K562 (cell line): Measurements from ENCODE around the gene VSNL1. TPM values are rescaled to one million over a fixed set of nuclear protein-coding genes. Genes with fewer than 3 reads are reported as not detected.

ENCODE experiments used
- ATAC-seq: fragments of 200-7000 bp; cut with Tn5 transposase; 3 replicates; pipeline ENCODE4 v1.9.1; 2020; ENCODE audit warnings: moderate library complexity
- BruUV-seq: library from RNA; stranded (reverse); fragments of 400-500 nt; replicated peaks from 2 replicates; lab custom pipeline; 2021; lab: Mats Ljungman, UMichigan
- CTCF ChIA-PET: fragments of 300-600 bp; formaldehyde crosslinking; extraction: SDS; loops from one replicate; lab custom pipeline; 2021; ENCODE audit warnings: low intra/inter-chr PET ratio; lab: Yijun Ruan, JAX
- POLR2A ChIA-PET: fragments of 300-600, 350-650 bp; sonication (Branson Sonifier 250); formaldehyde crosslinking; extraction: SDS; loops from one replicate; lab custom pipeline; 2021; ENCODE audit warnings: antibody characterized with exemption, inconsistent platforms; lab: Yijun Ruan, JAX
- DNase-seq, 4 experiments: peaks; one replicate each; pipeline versions ENCODE4 v3.0.0 to v3.0.0-alpha.2; 2011 to 2018; ENCODE audit warnings: low spot score in 3 of 4, mixed read lengths in 3 of 4; ENCODE audit errors: extremely low read depth in 1 of 4
- FAIRE-seq: peaks from 2 replicates; lab custom pipeline; 2011; peaks lifted over from hg19 to GRCh38; lab: Jason Lieb, UNC
- H2AFZ ChIP-seq: 2 replicates; pipeline ENCODE4 v1.6.0; 2011; ENCODE audit warnings: low read depth, low read length, control low read depth, inconsistent platforms
- H3K27ac ChIP-seq: fragments of 200-600 bp; 3 replicates; pipeline ENCODE4 v1.8.0; 2011; ENCODE audit warnings: low read depth, mild to moderate bottlenecking, control low read depth, inconsistent platforms, low read length, moderate library complexity, mixed read lengths; ENCODE audit errors: extremely low read depth
- H3K27me3 ChIP-seq, 2 experiments: fragments of 300-600 bp in 1 of 2; 2 replicates in 1 of 2; 3 replicates in 1 of 2; pipeline versions ENCODE4 v1.6.0 to v1.8.0; 2011; ENCODE audit warnings: inconsistent platforms in 2 of 2, low read length in 2 of 2, mild to moderate bottlenecking in 1 of 2, mixed read lengths in 1 of 2, moderate library complexity in 1 of 2; ENCODE audit not compliant: control insufficient read depth in 2 of 2, insufficient read depth in 2 of 2
- H3K36me3 ChIP-seq: fragments of 300-600 bp; 3 replicates; pipeline ENCODE4 v1.8.0; 2011; ENCODE audit warnings: mild to moderate bottlenecking, low read length, inconsistent platforms; ENCODE audit not compliant: control insufficient read depth, insufficient read depth
- H3K4me1 ChIP-seq, 2 experiments: fragments of 200-600 bp in 1 of 2; replicated peaks in 1 of 2; 2 replicates in 1 of 2; 3 replicates in 1 of 2; pipeline versions ENCODE4 v1.5.1 to v1.8.0; 2011; ENCODE audit warnings: inconsistent platforms in 2 of 2, low read length in 2 of 2, mild to moderate bottlenecking in 1 of 2, mixed read lengths in 1 of 2, moderate library complexity in 1 of 2; ENCODE audit not compliant: control insufficient read depth in 2 of 2, insufficient read depth in 2 of 2
- H3K4me2 ChIP-seq: 2 replicates; pipeline ENCODE4 v1.6.1; 2011; ENCODE audit warnings: low read length, control low read depth, inconsistent platforms, mixed read lengths; ENCODE audit not compliant: insufficient read depth
- H3K4me3 ChIP-seq: fragments of 200-600 bp; sonication (generic), shearing (Covaris generic); 2 replicates; pipeline ENCODE4 v1.5.1; 2016; ENCODE audit warnings: control low read depth, inconsistent platforms
- H3K79me2 ChIP-seq: fragments of 200-600 bp; 3 replicates; pipeline ENCODE4 v1.8.0; 2011; ENCODE audit warnings: low read length, inconsistent platforms; ENCODE audit not compliant: control insufficient read depth, insufficient read depth
- H3K9ac ChIP-seq, 2 experiments: 2 replicates each; pipeline versions ENCODE4 v1.6.0 to v1.6.1; 2011; ENCODE audit warnings: low read depth in 2 of 2, low read length in 2 of 2, control low read depth in 1 of 2, inconsistent platforms in 1 of 2, mild to moderate bottlenecking in 1 of 2, mixed read lengths in 1 of 2; ENCODE audit not compliant: insufficient read depth in 1 of 2
- H3K9me1 ChIP-seq: one replicate; pipeline ENCODE4 v1.6.0; 2011; ENCODE audit warnings: inconsistent platforms, mild to moderate bottlenecking, low read length, moderate library complexity; ENCODE audit not compliant: control insufficient read depth, insufficient read depth
- H3K9me3 ChIP-seq: replicated peaks from 2 replicates; pipeline ENCODE4 v1.5.1; 2011; ENCODE audit warnings: low read depth, low read length, inconsistent platforms; ENCODE audit not compliant: control insufficient read depth, insufficient read depth
- H4K20me1 ChIP-seq: replicated peaks from 2 replicates; pipeline ENCODE4 v1.6.1; 2011; ENCODE audit warnings: low read length, inconsistent platforms, mixed read lengths; ENCODE audit not compliant: control insufficient read depth, insufficient read depth
- CTCF ChIP-seq, 3 experiments: IDR thresholded peaks in 2 of 3; conservative IDR thresholded peaks in 1 of 3; 2 replicates each; pipeline ENCODE4 v1.5.1; 2011 to 2012; ENCODE audit warnings: low read length in 3 of 3, mild to moderate bottlenecking in 3 of 3, control low read depth in 2 of 3, improper control_type of control experiment in 1 of 3, inconsistent platforms in 1 of 3, low read depth in 1 of 3, mixed read lengths in 1 of 3, moderate library complexity in 1 of 3; ENCODE audit not compliant: insufficient read depth in 2 of 3
- KDM1A ChIP-seq, 2 experiments: fragments of 450-650 bp; IDR thresholded peaks; 2 replicates each; pipeline ENCODE4 v1.6.1; 2016; ENCODE audit warnings: mild to moderate bottlenecking in 2 of 2
- PREB ChIP-seq: sonication (generic); formaldehyde crosslinking; IDR thresholded peaks from 2 replicates; pipeline ENCODE4 v1.8.1; 2023; ENCODE audit warnings: mild to moderate bottlenecking, missing genetic modification reagents
- SMAD4 ChIP-seq: fragments of 250-450 bp; sonication (Bioruptor Pico); conservative IDR thresholded peaks from 2 replicates; pipeline ENCODE4 v1.8.0; 2021; ENCODE audit warnings: inconsistent platforms, mild to moderate bottlenecking, moderate library complexity
- ZBTB40 ChIP-seq, 2 experiments: fragments of 450-650 bp in 1 of 2; sonication (generic) in 1 of 2; formaldehyde crosslinking in 1 of 2; IDR thresholded peaks; 2 replicates each; pipeline versions ENCODE4 v1.7.1 to v1.9.0; 2016 to 2022; ENCODE audit warnings: inconsistent platforms in 1 of 2, mild to moderate bottlenecking in 1 of 2, missing genetic modification reagents in 1 of 2
- WGBS: fragments of 100-300 bp; shearing (Covaris generic); methylation state at CpG from one replicate; pipeline ENCODE4 v1.1.6; 2016; ENCODE audit warnings: low coverage, mixed read lengths; ENCODE audit not compliant: insufficient coverage; ENCODE audit errors: missing lambda C conversion rate; 5-methylcytosine and 5-hydroxymethylcytosine counted together
- in situ Hi-C: fragments of 300-500 bp; cut with MboI; formaldehyde crosslinking; loops from 4 replicates; pipeline ENCODE4 v1.15.0; 2018; ENCODE audit warnings: inconsistent platforms, mixed read lengths
- intact Hi-C: fragments of 100-400 bp; cut with micrococcal nuclease; formaldehyde crosslinking; loops from 2 replicates; pipeline ENCODE4 v1.14.2; 2022
- polyA plus RNA-seq, 8 experiments: library from polyadenylated mRNA; depleted of rRNA in 4 of 8; stranded (reverse) in 5 of 8; unstranded in 3 of 8; fragments of >200 nt; fragmentation: Nextera tagmentation in 2 of 8; fragmentation: Illumina TruSeq in 1 of 8; extraction: Ambion mirVana in 2 of 8; extraction: Trizol in 1 of 8; gene quantifications; 2 replicates each; pipeline versions ENCODE4 v1.2.1 to v1.2.3, GENCODE V29; 2011 to 2014; ENCODE audit warnings: inconsistent platforms in 1 of 8, missing spikeins in 1 of 8
- total RNA-seq, 7 experiments: library from RNA; depleted of rRNA in 6 of 7; stranded (reverse); fragments of >200 nt in 6 of 7; fragmentation: Illumina TruSeq in 2 of 7; extraction: Trizol in 2 of 7; gene quantifications; 2 replicates each; pipeline versions ENCODE4 v1.2.1 to v1.2.3, GENCODE V29; 2011 to 2021; ENCODE audit warnings: low replicate concordance in 1 of 7

VSNL1 gene
- total and polyA plus RNA-seq, 9 of the 15 experiments (the other 6 are each of a cell fraction or from before 2014, with no cell fraction given) = 0.20 TPM; not detected in 8

- H3K4me3 ChIP-seq = peak overlapping the region; percentile 45
- no peaks in the 10 kb centered on the region for H4K20me1 ChIP-seq
- H3K27ac ChIP-seq = peak overlapping the region; percentile 82
- ChIA-PET POLR2A (interaction anchor here (0.6 to 1.2 kb wide), 6 partner anchors 9 to 1831 kb away, joined by 3 to 5 read pairs (median 3); no protein-coding TSS in a partner anchor), CTCF (no interaction called here)
- no peaks in the 10 kb centered on the region for H3K79me2 ChIP-seq
- no peaks in the 10 kb centered on the region for H3K36me3 ChIP-seq
- DNase-seq (peak in 1 of 4 experiments; percentile 32), ATAC-seq (peak; percentile 75), FAIRE-seq (no peak)
- H3K9me3 ChIP-seq = no peaks in the 10 kb centered on the region
- H3K9ac ChIP-seq = peak overlapping the region; percentile 69 to 91
- no peaks in the 10 kb centered on the region for H3K27me3 ChIP-seq
- H3K9me1 ChIP-seq = no peaks in the 10 kb centered on the region
- peak overlapping the region; percentile 78 for H3K4me2 ChIP-seq
- 28% methylated on average over 8 of the region's 8 CpGs for WGBS
- H2AFZ ChIP-seq = peak overlapping the region; percentile 91
- in situ Hi-C loops (no loop called here), intact Hi-C loops (loop anchor here (5.0 kb wide), 1 partner anchor 125 kb away; no protein-coding TSS in a partner anchor)
- BruUV-seq = TSS peak; percentile 99
- peaks cover 3 to 6% of the 10 kb centered on the region in 2 experiments; a peak in 3 of 5 replicates for H3K4me1 ChIP-seq
- TF ChIP-seq CTCF (IDR thresholded peaks at IDR 0.05 in 2 of 3, conservative IDR thresholded peaks at IDR 0.05 in 1 of 3; ENCODE audit: insufficient read depth in 2 of 3, low read depth in 1 of 3, low read length in 3 of 3) (no peak), KDM1A (IDR thresholded peaks at IDR 0.05) (peak; percentile 71 to 72), ZBTB40 (IDR thresholded peaks at IDR 0.05) (0 out of 2 replicates have a peak, but pooled peaks have one; percentile 11), ZBTB40 (CRISPR knock-in tag; IDR thresholded peaks at IDR 0.05) (no peak), PREB (0 out of 2 replicates have a peak, but pooled peaks have one; percentile 22), SMAD4 (peak; percentile 27; the same call in 1 of the 2 replicates)
Measured at GRCh38 chr2:17517481-17518211, 22.9 kb upstream of the VSNL1 start.
